Tibial nerve (tissue), 4 donors: ENCODE data around the gene SFXN5. TPM values are rescaled to one million over a fixed set of nuclear protein-coding genes. Genes with fewer than 3 reads are reported as not detected.
A peak's percentile ranks its signal among the peaks of the same experiment; 100 is the strongest.

Source experiments
- DNase-seq, 2 donors: peaks; one replicate each; pipeline ENCODE4 v3.0.0-alpha.2; 2019; ENCODE audit warnings: low spot score in 2 of 2
- H3K27ac ChIP-seq, 4 donors: fragments of 200-600 bp; sonication (generic) in 3 of 4; one replicate each; pipeline ENCODE4 v1.5.1; 2017 to 2019; ENCODE audit warnings: mild to moderate bottlenecking in 1 of 4
- H3K27me3 ChIP-seq, 2 donors: fragments of 200-600 bp; sonication (generic) in 1 of 2; one replicate each; pipeline versions ENCODE4 v1.5.1 to v1.6.0; 2017 to 2019
- H3K36me3 ChIP-seq, 3 donors: fragments of 200-600 bp; sonication (generic); one replicate each; pipeline ENCODE4 v1.5.1; 2018 to 2019
- H3K4me1 ChIP-seq, 4 donors: fragments of 200-600 bp; sonication (generic) in 3 of 4; one replicate each; pipeline ENCODE4 v1.5.1; 2017 to 2019
- H3K4me3 ChIP-seq, 4 donors: fragments of 200-600 bp; sonication (generic) in 3 of 4; one replicate each; pipeline ENCODE4 v1.5.1; 2017 to 2019; ENCODE audit warnings: mild to moderate bottlenecking in 1 of 4, moderate library complexity in 1 of 4
- H3K9me3 ChIP-seq, 4 donors: fragments of 200-600 bp; sonication (generic) in 3 of 4; one replicate each; pipeline ENCODE4 v1.5.1; 2017 to 2019
- CTCF ChIP-seq, 5 experiments: fragments of 200-600 bp in 3 of 5; fragments of 450-650 bp in 2 of 5; sonication (generic) in 3 of 5; IDR thresholded peaks; one replicate each; pipeline ENCODE4 v1.5.1; 2016 to 2019; ENCODE audit warnings: antibody characterized with exemption in 5 of 5, mild to moderate bottlenecking in 3 of 5, moderate library complexity in 2 of 5
- EP300 ChIP-seq, 2 donors: sonication (generic); formaldehyde crosslinking; IDR thresholded peaks; one replicate each; pipeline ENCODE4 v1.6.1; 2017; ENCODE audit warnings: antibody characterized with exemption in 2 of 2, mild to moderate bottlenecking in 1 of 2
- POLR2A ChIP-seq, 2 donors: fragments of 450-650 bp; IDR thresholded peaks; one replicate each; pipeline ENCODE4 v1.6.1; 2017; ENCODE audit warnings: antibody characterized with exemption in 2 of 2, mild to moderate bottlenecking in 2 of 2, moderate library complexity in 2 of 2
- WGBS, 2 donors: methylation state at CpG; one replicate each; pipeline ENCODE4 v1.1.5; 2018; 5-methylcytosine and 5-hydroxymethylcytosine counted together
- total RNA-seq, 4 donors: library from RNA; depleted of rRNA; stranded (reverse); fragments of >200 nt; gene quantifications; one replicate each; pipeline ENCODE4 v1.1.0, GENCODE V29; 2016

The SFXN5 gene
- total RNA-seq, 4 donors from 2014 or later, result 13.8 to 58.1 (median 21.7) TPM

GRCh38 chr2:72990695-72991438 lies 80.6 kb downstream of the SFXN5 start:
- no peaks in the 10 kb centered on the region for H3K9me3 ChIP-seq
- peak overlapping the region in 2 of 4 donors; percentile 68 to 78 for H3K27ac ChIP-seq
- peaks cover 0 to 22% (median 0%) of the 10 kb centered on the region in 4 donors for H3K4me1 ChIP-seq
- 82 to 89% methylated on average over 13 of the region's 13 CpGs for WGBS, 2 donors
- no peaks in the 10 kb centered on the region for H3K27me3 ChIP-seq
- H3K4me3 ChIP-seq, result no peak overlapping the region
- no peak for TF ChIP-seq CTCF (IDR thresholded peaks at IDR 0.05)
- TF ChIP-seq POLR2A (IDR thresholded peaks at IDR 0.05), result no peak
- TF ChIP-seq EP300 (IDR thresholded peaks at IDR 0.05), result no peak
- peak in 1 of 2 donors; percentile 3 for DNase-seq
- H3K36me3 ChIP-seq, result peaks cover 0 to 34% (median 0%) of the 10 kb centered on the region in 3 donors

GRCh38 chr2:72989770-72990556 lies 81.5 kb downstream of the SFXN5 start:
- peak in 1 of 2 donors; percentile 10 for DNase-seq
- H3K27me3 ChIP-seq, result no peaks in the 10 kb centered on the region
- H3K4me3 ChIP-seq, result no peak overlapping the region
- TF ChIP-seq CTCF (IDR thresholded peaks at IDR 0.05) (no peak), EP300 (IDR thresholded peaks at IDR 0.05) (no peak), POLR2A (IDR thresholded peaks at IDR 0.05) (no peak)
- H3K4me1 ChIP-seq, result peaks cover 0 to 22% (median 0%) of the 10 kb centered on the region in 4 donors
- WGBS, 2 donors, result 56 to 68% methylated on average over 17 to 21 of the region's 26 CpGs
- H3K27ac ChIP-seq, result peak overlapping the region; percentile 13 to 78 (median 56)
- peaks cover 0 to 41% (median 0%) of the 10 kb centered on the region in 3 donors for H3K36me3 ChIP-seq
- H3K9me3 ChIP-seq, result no peaks in the 10 kb centered on the region

GRCh38 chr2:72988726-72989273 lies 82.7 kb downstream of the SFXN5 start:
- no peak overlapping the region for H3K27ac ChIP-seq
- no peak overlapping the region for H3K4me3 ChIP-seq
- H3K4me1 ChIP-seq, result peaks cover 0 to 22% (median 0%) of the 10 kb centered on the region in 4 donors
- no peak for DNase-seq
- peaks cover 0 to 53% (median 0%) of the 10 kb centered on the region in 3 donors for H3K36me3 ChIP-seq
- H3K27me3 ChIP-seq, result no peaks in the 10 kb centered on the region
- 91 to 92% methylated on average over 9 of the region's 9 CpGs for WGBS, 2 donors
- TF ChIP-seq CTCF (IDR thresholded peaks at IDR 0.05), result no peak
- TF ChIP-seq EP300 (IDR thresholded peaks at IDR 0.05), result no peak
- no peak for TF ChIP-seq POLR2A (IDR thresholded peaks at IDR 0.05)
- H3K9me3 ChIP-seq, result no peaks in the 10 kb centered on the region

GRCh38 chr2:72988041-72988440 lies 83.5 kb downstream of the SFXN5 start:
- TF ChIP-seq POLR2A (IDR thresholded peaks at IDR 0.05) (no peak), CTCF (IDR thresholded peaks at IDR 0.05) (no peak), EP300 (IDR thresholded peaks at IDR 0.05) (no peak)
- H3K36me3 ChIP-seq, result peaks cover 0 to 61% (median 0%) of the 10 kb centered on the region in 3 donors
- H3K4me1 ChIP-seq, result peaks cover 0 to 15% (median 0%) of the 10 kb centered on the region in 4 donors
- whole genome bisulfite sequencing, 2 donors, result 93 to 94% methylated on average over 3 of the region's 3 CpGs
- no peaks in the 10 kb centered on the region for H3K9me3 ChIP-seq
- H3K4me3 ChIP-seq, result no peak overlapping the region
- no peaks in the 10 kb centered on the region for H3K27me3 ChIP-seq
- DNase-seq, result no peak
- no peak overlapping the region for H3K27ac ChIP-seq
